GM21423 (cell line): ENCODE results near the gene HIVEP2.
A peak's percentile ranks its signal among the peaks of the same experiment; 100 is the strongest.
"Not testable (repeated sequence)": the region's sequence is repeated elsewhere in the genome, so short reads cannot be mapped to it uniquely, and the experiment has no call there.

Experiments
- ATAC-seq: cut with Tn5 transposase; IDR thresholded peaks from one replicate; pipeline ENCODE4 v1.9.1; 2021; ENCODE audit warnings: mild to moderate bottlenecking, moderate library complexity; ENCODE audit not compliant: unreplicated experiment

The HIVEP2 gene

GRCh38 chr6:142945049-142945445, at the start of gene HIVEP2:
Gene HIVEP2 (minus strand): TSS chr6:142945176. CDS start chr6:142774738, 170,438 bp downstream.
- peak; percentile 22 for ATAC-seq

- ATAC-seq = no peak
Measured at GRCh38 chr6:142993977-142994376, 49.0 kb upstream of the HIVEP2 start.

- ATAC-seq = no peak
Measured at GRCh38 chr6:142987490-142987889, 42.5 kb upstream of the HIVEP2 start.

GRCh38 chr6:142985281-142985680, 40.3 kb upstream of the HIVEP2 start:
- no peak for ATAC-seq

- no peak for ATAC-seq
Measured at GRCh38 chr6:142984386-142984785, 39.4 kb upstream of the HIVEP2 start.

GRCh38 chr6:142975365-142975764, 30.4 kb upstream of the HIVEP2 start:
- ATAC-seq = no peak

GRCh38 chr6:142970941-142971340, 26.0 kb upstream of the HIVEP2 start:
- ATAC-seq = not testable (repeated sequence)

GRCh38 chr6:142968601-142969000, 23.6 kb upstream of the HIVEP2 start:
- no peak for ATAC-seq

- no peak for ATAC-seq
Measured at GRCh38 chr6:142966294-142966693, 21.3 kb upstream of the HIVEP2 start.

GRCh38 chr6:142965164-142965563, 20.2 kb upstream of the HIVEP2 start:
- ATAC-seq = no peak

- ATAC-seq = no peak
Measured at GRCh38 chr6:142960098-142960497, 15.1 kb upstream of the HIVEP2 start.

- no peak for ATAC-seq
Measured at GRCh38 chr6:142958343-142958742, 13.4 kb upstream of the HIVEP2 start.

- no peak for ATAC-seq
Measured at GRCh38 chr6:142956726-142957125, 11.8 kb upstream of the HIVEP2 start.

- peak; percentile 38 for ATAC-seq
Measured at GRCh38 chr6:142954844-142955243, 9.9 kb upstream of the HIVEP2 start.

GRCh38 chr6:142953373-142954273, 8.6 kb upstream of the HIVEP2 start:
- ATAC-seq = no peak

GRCh38 chr6:142952614-142953013, 7.6 kb upstream of the HIVEP2 start:
- peak; percentile 76 for ATAC-seq

- no peak for ATAC-seq
Measured at GRCh38 chr6:142950291-142950690, 5.3 kb upstream of the HIVEP2 start.

- peak; percentile 24 for ATAC-seq
Measured at GRCh38 chr6:142947714-142948480, 2.9 kb upstream of the HIVEP2 start.

- peak; percentile 50 for ATAC-seq
Measured at GRCh38 chr6:142946924-142947713, 2.1 kb upstream of the HIVEP2 start.

GRCh38 chr6:142946181-142946923, 1.4 kb upstream of the HIVEP2 start:
- ATAC-seq = peak; percentile 21
